GM21447 (cell line): Measurements from ENCODE around the gene HTT.

ENCODE experiments used
- ATAC-seq: cut with Tn5 transposase; IDR thresholded peaks from one replicate; pipeline ENCODE4 v1.9.1; 2021; ENCODE audit not compliant: unreplicated experiment

HTT gene

GRCh38 chr4:3215256-3215655, 140.8 kb downstream of the HTT start:
- ATAC-seq: no peak

DNA sequence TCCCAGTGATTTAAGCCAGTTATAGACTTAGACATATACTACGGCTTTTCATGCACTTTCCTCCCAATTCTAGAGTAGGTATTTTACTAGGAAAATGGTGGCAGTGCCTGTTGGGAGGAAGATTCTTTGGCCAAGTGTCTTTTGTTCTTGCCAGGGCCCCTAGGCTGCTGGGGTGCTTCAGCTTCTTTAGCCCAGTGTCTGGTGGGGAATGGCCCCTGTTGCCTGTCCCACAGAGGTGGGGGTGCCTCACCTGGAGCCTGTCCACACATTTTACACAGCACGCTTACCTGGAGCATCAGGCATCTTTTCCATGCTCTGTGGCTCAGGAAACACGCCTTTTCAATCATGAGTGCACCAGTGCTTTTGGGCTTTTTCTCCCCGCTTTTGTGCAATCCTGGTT, 141.3 kb downstream of the HTT start:
- no peak for ATAC-seq

- no peak for ATAC-seq
These were observed 142.8 kb downstream of the HTT start for GRCh38 chr4:3217266-3217665.

DNA sequence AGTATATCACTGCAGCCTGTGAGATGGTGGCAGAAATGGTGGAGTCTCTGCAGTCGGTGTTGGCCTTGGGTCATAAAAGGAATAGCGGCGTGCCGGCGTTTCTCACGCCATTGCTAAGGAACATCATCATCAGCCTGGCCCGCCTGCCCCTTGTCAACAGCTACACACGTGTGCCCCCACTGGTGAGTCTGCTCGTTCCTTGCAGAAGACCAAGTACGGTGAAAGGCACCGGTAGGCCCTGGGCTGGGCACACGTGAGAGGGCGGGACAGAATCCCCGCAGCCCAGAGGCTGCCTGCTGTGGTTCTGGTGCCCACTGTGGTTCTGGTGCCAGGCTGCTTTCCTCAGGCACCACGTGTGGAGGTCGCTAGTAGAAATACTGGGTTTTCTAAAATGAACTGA, 143.3 kb downstream of the HTT start:
- ATAC-seq: no peak

DNA sequence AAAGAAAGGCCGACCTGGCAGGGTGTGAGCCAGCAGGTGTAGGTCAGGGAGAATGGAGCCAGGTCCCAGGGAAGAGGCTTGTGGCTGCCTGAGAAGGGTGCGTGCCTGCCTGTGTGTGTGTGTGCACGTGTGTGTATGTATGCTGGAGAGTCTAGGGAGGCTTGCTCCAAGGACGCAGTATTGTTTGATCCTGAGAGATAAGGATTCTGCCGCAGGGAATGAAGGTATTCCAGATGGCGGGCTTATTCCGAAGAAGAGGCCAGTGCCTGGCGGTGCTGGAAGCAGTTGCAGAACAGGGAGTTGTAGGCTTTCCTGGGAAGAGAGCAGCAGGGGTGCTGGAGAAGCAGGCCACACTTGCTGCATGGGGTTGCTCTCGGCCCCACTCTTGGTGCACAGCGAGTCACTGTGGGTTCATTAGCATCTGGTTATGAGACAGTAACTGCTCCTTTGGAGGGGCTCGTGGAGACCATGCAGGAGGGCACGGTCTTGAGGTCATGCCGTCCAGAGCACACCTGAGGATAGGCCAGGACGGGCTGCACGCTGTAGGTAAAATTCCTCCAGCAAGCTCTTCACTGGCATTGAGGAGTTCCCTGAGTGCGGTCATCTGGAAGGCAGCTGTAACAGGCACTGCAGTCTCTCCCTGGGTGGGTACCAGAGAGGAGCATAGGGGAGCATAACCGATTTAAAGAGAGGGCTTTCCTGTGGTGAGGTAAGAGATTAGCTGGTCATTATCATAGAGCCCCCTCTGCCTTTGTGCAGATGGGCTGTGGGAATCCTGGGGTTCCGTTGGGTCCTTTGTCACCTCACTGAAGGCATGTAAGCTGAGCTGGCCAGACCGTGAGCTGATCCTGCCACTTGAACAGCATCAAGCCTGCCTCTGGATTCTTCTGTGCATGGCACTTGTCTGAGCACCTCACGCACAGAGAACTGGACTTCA, 144.6 kb downstream of the HTT start:
- ATAC-seq: no peak

- no peak for ATAC-seq
These were observed 145.4 kb downstream of the HTT start for GRCh38 chr4:3219761-3220475.

DNA sequence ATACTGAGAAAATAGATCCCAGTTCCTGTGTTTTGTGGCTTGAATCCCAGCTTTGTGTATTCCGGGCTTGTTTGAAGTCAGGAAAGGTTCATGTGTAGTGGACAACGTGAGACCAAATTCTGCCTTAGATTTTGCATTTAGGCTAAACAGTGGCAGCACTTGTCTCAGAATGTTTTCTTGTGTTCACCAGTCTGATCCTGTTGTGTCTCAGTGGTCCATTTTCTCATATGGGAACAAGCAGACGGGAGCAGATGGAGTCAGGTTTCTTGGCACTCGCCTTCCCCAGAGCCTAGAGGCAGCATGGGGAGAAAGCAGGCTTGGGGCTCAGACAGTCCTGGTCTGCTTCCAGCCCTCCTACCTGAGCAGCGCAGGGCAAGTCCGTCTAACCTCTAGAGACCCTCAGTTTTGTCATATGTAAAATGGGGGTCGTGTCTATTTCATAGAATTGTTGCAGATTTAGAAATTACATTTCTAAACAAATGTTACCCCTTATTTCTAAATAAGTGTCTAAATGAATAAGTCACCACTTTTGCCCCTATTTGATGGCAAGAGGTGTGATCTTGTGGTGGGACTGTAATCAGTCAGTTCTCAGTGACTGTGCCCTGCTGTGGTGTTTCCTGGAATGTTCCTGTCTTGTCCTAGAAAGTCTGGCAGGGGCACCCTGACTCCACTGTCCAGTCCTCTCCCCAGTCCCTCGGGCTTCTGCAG, 146.1 kb downstream of the HTT start:
- no peak for ATAC-seq

- no peak for ATAC-seq
These were observed 146.7 kb downstream of the HTT start for GRCh38 chr4:3221184-3221494.

DNA sequence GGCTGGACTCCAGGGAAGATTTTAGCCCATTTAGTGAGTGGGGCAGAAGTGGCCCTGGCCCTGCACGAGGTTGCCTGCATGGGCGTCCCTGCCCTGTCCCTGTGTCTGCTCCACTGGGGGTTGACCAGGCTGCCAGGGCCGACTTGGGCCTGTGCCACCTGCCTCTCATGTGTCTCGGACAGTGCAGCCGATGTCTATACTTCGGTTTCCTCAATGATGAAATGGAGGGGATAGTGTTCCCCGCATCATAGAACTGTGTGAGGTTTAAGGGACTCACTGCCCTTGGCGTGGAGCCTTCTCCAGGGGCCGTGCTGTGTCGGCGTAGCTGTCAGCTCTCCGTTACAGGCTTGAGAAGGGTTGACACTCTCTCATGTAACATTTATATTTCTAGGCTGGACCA, 147.5 kb downstream of the HTT start:
- no peak for ATAC-seq

DNA sequence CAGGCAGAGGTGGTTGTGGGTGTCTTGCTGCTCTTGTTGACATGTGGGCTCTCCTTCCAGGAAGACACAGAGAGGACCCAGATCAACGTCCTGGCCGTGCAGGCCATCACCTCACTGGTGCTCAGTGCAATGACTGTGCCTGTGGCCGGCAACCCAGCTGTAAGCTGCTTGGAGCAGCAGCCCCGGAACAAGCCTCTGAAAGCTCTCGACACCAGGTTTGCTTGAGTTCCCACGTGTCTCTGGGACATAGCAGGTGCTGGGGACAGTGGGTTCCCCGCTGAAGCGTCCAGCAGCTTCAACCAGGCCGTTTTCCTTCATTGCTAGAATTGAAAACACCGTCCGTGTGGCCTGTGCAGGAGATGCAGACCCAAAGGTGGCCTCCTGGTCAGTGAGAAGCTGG, 148.9 kb downstream of the HTT start:
- no peak for ATAC-seq

DNA sequence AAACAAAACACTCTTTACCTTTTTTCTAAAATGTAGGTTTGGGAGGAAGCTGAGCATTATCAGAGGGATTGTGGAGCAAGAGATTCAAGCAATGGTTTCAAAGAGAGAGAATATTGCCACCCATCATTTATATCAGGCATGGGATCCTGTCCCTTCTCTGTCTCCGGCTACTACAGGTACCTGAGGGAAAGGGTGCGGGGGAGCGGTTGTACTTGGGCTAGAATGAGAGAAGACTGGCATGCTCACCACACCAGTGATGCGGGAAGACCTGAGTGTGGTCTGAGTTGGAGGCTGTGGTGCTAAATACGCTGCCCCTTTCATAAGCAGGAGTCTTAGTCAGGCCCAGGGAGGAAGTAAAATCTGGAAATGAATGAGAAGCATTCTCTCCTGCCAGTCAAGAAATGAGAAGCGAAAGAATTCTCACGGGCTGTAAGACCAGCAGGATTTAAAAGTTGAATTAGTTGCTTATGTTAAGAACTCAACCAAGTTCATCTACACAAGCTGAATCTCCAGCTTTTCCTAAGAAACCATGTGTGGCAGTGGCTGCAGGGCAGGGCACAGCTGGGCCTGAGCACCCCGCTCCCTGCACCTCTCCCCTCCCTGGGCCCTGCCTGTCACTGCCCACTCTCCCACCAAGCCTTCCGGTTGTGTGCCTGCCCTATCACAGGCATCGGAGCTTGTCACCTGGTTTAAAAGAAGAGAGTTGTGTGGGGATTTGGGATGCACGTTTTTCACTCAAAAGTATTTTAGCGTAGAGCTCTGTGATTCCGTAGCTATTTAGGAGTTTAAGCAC, 149.7 kb downstream of the HTT start:
- no peak for ATAC-seq

DNA sequence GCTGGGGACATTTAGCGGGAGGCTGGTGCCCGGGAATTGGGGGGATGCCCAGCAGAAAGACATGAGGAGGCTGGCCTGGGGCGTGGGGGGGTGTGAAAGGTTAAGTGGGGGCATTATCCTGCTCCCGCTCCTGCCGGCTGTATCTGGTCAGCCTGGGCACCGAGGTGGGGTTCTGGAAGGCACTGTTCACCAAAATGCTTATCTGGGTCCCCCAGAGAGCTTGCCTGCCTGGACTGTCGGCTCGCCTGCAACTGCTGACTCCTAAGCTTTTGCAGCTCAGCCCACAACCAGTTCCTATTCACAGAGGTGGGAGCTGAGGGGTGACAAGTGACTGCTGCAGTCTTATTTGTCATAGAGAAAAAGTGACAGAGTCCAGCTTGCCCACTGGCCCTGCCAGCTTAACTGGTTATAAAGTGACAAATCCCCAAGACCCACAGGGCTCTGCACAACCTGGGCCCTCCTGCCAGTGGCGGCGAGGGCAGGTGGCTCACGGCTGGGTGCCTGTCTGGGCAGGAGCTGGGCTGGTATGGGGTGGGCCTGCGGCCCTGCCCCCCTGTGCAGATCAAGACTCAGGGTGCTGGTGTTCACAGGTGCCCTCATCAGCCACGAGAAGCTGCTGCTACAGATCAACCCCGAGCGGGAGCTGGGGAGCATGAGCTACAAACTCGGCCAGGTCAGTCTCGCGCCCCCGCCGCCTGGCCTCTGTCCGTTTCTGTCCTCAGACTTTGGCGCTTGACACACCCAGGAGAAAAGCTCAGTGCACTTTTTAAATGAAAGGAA, 150.8 kb downstream of the HTT start:
- ATAC-seq: no peak

DNA sequence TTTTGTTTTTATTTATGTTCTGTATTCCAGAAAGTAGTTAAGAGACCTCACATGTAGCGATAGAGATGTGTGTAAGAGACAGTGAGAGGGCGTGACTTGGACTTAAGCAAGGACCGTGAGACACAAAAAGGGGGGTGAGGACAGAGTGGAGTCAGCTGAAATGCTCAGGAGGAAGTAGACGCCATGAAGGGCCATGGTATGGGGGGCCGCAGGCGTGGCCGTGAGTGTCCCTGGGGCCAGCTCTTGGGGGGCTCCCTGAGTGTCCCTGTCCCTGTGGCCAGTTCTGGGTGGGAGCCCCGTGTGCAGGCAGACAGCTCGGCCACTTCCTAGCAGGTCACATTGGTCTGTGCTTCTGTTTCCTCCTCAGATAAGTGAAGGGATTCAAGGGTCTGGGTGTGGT, 151.5 kb downstream of the HTT start:
- no peak for ATAC-seq

DNA sequence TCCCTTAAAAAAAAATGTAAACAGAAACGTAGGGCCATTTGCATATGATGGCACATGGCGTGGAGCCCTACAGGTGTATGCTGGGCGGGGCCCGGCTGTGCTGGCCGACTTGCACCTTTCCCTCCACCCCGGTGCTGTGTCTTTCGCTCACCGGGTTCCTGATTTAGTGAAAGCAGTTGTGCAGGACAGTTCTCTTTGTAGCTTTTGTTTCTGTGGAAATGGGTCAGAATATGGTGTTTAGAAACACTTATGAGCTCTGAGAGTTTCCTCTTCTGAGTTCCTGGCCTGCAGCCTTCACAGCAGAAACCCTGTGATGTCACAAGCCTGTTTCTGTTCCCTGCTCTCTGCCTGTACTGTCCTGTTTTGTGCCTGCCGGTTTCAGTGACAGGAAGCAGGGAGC, 152.0 kb downstream of the HTT start:
- no peak for ATAC-seq

DNA sequence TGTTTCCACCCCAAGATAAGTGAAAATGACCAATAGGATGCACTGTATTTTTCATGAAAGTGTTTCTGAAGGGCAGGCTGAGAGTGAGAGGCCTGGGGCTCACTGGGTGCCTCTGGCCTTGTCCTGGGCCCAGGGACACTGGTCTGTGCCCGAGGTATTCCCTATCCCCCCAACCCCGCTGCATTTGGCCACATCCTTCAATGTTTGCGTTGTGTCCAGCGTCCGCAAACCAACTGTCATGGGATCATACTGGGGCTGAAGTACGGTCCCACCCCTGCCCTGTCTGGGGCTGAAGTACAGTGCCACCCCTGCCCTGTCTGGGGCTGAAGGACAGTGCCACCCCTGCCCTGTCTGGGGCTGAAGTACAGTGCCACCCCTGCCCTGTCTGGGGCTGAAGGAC, 152.5 kb downstream of the HTT start:
- ATAC-seq: no peak

GRCh38 chr4:3227878-3228675, 153.6 kb downstream of the HTT start:
- ATAC-seq: no peak

- ATAC-seq: no peak
These were observed 154.4 kb downstream of the HTT start for GRCh38 chr4:3228881-3229280.

GRCh38 chr4:3229328-3229727, 154.8 kb downstream of the HTT start:
- ATAC-seq: no peak

DNA sequence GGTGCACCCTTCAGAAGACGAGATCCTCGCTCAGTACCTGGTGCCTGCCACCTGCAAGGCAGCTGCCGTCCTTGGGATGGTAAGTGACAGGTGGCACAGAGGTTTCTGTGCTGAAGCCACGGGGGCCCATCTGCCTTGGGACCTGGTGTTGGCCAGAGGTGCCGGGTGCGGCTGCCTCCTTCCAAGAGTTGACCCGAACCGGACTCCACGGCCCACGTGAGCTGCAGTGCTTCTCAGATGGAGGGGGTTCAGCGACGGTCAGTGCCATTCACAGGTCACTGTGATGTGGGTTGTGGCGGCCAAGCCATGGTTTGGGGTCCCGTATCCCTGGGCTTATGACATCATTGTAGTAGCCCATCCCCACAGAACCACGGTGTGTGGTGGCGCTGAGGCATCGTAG, 155.5 kb downstream of the HTT start:
- no peak for ATAC-seq

GRCh38 chr4:3231471-3231870, 157.0 kb downstream of the HTT start:
- no peak for ATAC-seq
